ENCODE results near the gene TMEM250. TPM values are rescaled to one million over a fixed set of nuclear protein-coding genes. Genes with fewer than 3 reads are reported as not detected.

TMEM250 gene
- total and polyA plus RNA-seq, 8 donors, result 10.7 to 42.1 (median 16.4) TPM

- no peak for DNase-seq
These were observed 6.1 kb downstream of the TMEM250 start for GRCh38 chr9:136112541-136112940.

GRCh38 chr9:136111910-136112309 is 6.8 kb downstream of the TMEM250 start:
- Histone ChIP-seq H3K36me3 (peaks cover 0 to 27% of the 10 kb centered on the region in 2 donors), H3K4me3 (no peak overlapping the region), H3K9me3 (no peaks in the 10 kb centered on the region), H3K27ac (no peak overlapping the region), H3K27me3 (peaks cover 0 to 34% of the 10 kb centered on the region in 2 donors), H3K4me1 (peaks cover 18 to 48% of the 10 kb centered on the region in 2 donors)
- DNase-seq (no peak), ATAC-seq (no peak)
- intact Hi-C loops (cut with DNase I), result no loop called here
- no peak for TF ChIP-seq CTCF (IDR thresholded peaks at IDR 0.05)

More at GRCh38 chr9:136112541-136112940, 6.1 kb downstream of the TMEM250 start:
- no peak overlapping the region for H3K27ac ChIP-seq
- H3K9me3 ChIP-seq, result no peaks in the 10 kb centered on the region
- peaks cover 23 to 48% of the 10 kb centered on the region in 2 donors for H3K4me1 ChIP-seq
- no peak for ATAC-seq
- intact Hi-C loops (cut with DNase I), result no loop called here
- H3K4me3 ChIP-seq, result no peak overlapping the region
- H3K36me3 ChIP-seq, result peaks cover 0 to 27% of the 10 kb centered on the region in 2 donors
- H3K27me3 ChIP-seq, result peaks cover 0 to 28% of the 10 kb centered on the region in 2 donors
- no peak for TF ChIP-seq CTCF (IDR thresholded peaks at IDR 0.05)

- H3K9me3 ChIP-seq, result no peaks in the 10 kb centered on the region
- peaks cover 0 to 41% of the 10 kb centered on the region in 2 donors for H3K27me3 ChIP-seq
- no peak for DNase-seq
- no peak for TF ChIP-seq CTCF (IDR thresholded peaks at IDR 0.05)
- no peak overlapping the region for H3K4me3 ChIP-seq
- no peak for ATAC-seq
- peaks cover 18 to 51% of the 10 kb centered on the region in 2 donors for H3K4me1 ChIP-seq
- intact Hi-C loops (cut with DNase I), result no loop called here
- peaks cover 0 to 21% of the 10 kb centered on the region in 2 donors for H3K36me3 ChIP-seq
- H3K27ac ChIP-seq, result no peak overlapping the region
These were observed 7.5 kb downstream of the TMEM250 start for GRCh38 chr9:136111190-136111589.

GRCh38 chr9:136110082-136111061 is 8.3 kb downstream of the TMEM250 start:
- Histone ChIP-seq H3K27me3 (peaks cover 0 to 49% of the 10 kb centered on the region in 2 donors), H3K36me3 (peaks cover 0 to 13% of the 10 kb centered on the region in 2 donors), H3K4me1 (peaks cover 18 to 59% of the 10 kb centered on the region in 2 donors), H3K27ac (peak overlapping the region; percentile 49 to 78), H3K9me3 (no peaks in the 10 kb centered on the region), H3K4me3 (peak overlapping the region; percentile 5 to 36)
- ATAC-seq (peak; percentile 5), DNase-seq (no peak)
- intact Hi-C loops (cut with DNase I), result no loop called here
- no peak for TF ChIP-seq CTCF (IDR thresholded peaks at IDR 0.05)

Measured in left lung (tissue), 10 donors.